HFFc6 (cell line): ENCODE data around the gene SERTAD1. TPM values are rescaled to one million over a fixed set of nuclear protein-coding genes. Genes with fewer than 3 reads are reported as not detected.

Experiments
- DNase-seq: peaks from one replicate; pipeline ENCODE4 v3.0.0-alpha.2; 2018
- H3K27ac Mint-ChIP-seq: 2 replicates; pipeline ENCODE4 v1.8.0; 2020; ENCODE audit warnings: mild to moderate bottlenecking, mixed read lengths
- H3K27me3 Mint-ChIP-seq: 2 replicates; pipeline ENCODE4 v1.8.0; 2021; ENCODE audit warnings: mild to moderate bottlenecking, moderate library complexity, mixed read lengths; ENCODE audit not compliant: insufficient read depth
- H3K36me3 Mint-ChIP-seq: 2 replicates; pipeline ENCODE4 v1.8.0; 2021; ENCODE audit warnings: low read depth, mixed read lengths
- H3K4me1 Mint-ChIP-seq: 2 replicates; pipeline ENCODE4 v1.8.0; 2020; ENCODE audit warnings: low read depth, mixed read lengths
- H3K4me3 Mint-ChIP-seq: 2 replicates; pipeline ENCODE4 v1.8.0; 2020; ENCODE audit warnings: mild to moderate bottlenecking, moderate library complexity, mixed read lengths
- H3K9me3 Mint-ChIP-seq: 2 replicates; pipeline ENCODE4 v1.8.0; 2020; ENCODE audit warnings: mild to moderate bottlenecking, mixed read lengths
- long read RNA-seq: library from polyadenylated mRNA; unstranded; transcript quantifications from one replicate; pipeline ENCODE4 v2.0.0, GENCODE V29; 2019
- total RNA-seq, 6 experiments: library from RNA; stranded (reverse); fragmentation: NEBNext Ultra II Directional; extraction: Animal tissue kit (Norgen Biotek cat#: 25700); gene quantifications; 2 replicates in 1 of 6; 3 replicates in 5 of 6; pipeline ENCODE4 v1.2.3, GENCODE V29; 2021
- TF ChIP-seq, protein P1 (sequence below): fragments of 200-600 bp; sonication (generic); IDR thresholded peaks from 2 replicates; pipeline ENCODE4 v1.5.0; 2021; ENCODE audit warnings: antibody characterized with exemption, mild to moderate bottlenecking

SERTAD1 gene
- 10 to 100 TPM; 18.5 to 25.4 (median 21.2) TPM for total RNA-seq
- long read RNA-seq, transcript SERTAD1-201 (2 exons, 2,114 nt) = major isoform, 103 of 107 reads
- long read RNA-seq, partial matches to known transcripts = 3 of 107 reads
- long read RNA-seq, other reads (novel, unspliced or antisense) = 1 of 107 reads

- Mint-ChIP-seq H3K27ac (peak within 1 kb of the TSS; percentile 97), H3K4me3 (peak within 1 kb of the TSS; percentile 98), H3K4me1 (peaks cover 25% of the 10 kb centered on the region), H3K9me3 (no peaks in the 10 kb centered on the region), H3K36me3 (peaks cover 15% of the 10 kb centered on the region), H3K27me3 (peaks cover 4% of the 10 kb centered on the region)
- TF ChIP-seq, protein P1, sequence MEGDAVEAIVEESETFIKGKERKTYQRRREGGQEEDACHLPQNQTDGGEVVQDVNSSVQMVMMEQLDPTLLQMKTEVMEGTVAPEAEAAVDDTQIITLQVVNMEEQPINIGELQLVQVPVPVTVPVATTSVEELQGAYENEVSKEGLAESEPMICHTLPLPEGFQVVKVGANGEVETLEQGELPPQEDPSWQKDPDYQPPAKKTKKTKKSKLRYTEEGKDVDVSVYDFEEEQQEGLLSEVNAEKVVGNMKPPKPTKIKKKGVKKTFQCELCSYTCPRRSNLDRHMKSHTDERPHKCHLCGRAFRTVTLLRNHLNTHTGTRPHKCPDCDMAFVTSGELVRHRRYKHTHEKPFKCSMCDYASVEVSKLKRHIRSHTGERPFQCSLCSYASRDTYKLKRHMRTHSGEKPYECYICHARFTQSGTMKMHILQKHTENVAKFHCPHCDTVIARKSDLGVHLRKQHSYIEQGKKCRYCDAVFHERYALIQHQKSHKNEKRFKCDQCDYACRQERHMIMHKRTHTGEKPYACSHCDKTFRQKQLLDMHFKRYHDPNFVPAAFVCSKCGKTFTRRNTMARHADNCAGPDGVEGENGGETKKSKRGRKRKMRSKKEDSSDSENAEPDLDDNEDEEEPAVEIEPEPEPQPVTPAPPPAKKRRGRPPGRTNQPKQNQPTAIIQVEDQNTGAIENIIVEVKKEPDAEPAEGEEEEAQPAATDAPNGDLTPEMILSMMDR = peak; percentile 89
- DNase-seq = peak; percentile 99
These were observed at the start of gene SERTAD1 for GRCh38 chr19:40425450-40426287. Gene SERTAD1, minus strand, starts transcription at chr19:40425992. Its CDS starts 2,446 bp downstream, at chr19:40423546.

DNA sequence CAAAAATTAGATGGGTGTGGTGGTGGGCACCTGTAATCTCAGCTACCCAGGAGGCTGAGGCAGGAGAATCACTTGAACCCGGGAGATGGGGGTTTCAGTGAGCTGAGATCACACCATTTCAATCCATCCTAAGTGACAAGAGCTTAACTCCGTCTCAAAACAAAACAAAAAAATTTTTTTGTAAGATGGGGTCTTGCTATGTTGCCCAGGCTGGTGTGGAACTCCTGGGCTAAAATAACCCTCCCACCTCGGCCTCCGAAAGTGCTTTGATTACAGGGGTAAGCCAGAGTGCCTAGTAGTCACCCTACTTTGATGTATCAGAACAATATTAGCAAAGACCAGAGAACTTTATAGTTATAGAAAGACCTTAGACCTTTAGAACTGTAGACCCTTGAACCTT lies 48.9 kb upstream of the SERTAD1 start:
- H3K4me1 Mint-ChIP-seq = no peaks in the 10 kb centered on the region
- H3K27ac Mint-ChIP-seq = no peak overlapping the region
- H3K4me3 Mint-ChIP-seq = no peak overlapping the region
- H3K36me3 Mint-ChIP-seq = no peaks in the 10 kb centered on the region
- H3K9me3 Mint-ChIP-seq = no peaks in the 10 kb centered on the region
- TF ChIP-seq, protein P1 = no peak
- DNase-seq = no peak
- peaks cover 6% of the 10 kb centered on the region for H3K27me3 Mint-ChIP-seq

DNA sequence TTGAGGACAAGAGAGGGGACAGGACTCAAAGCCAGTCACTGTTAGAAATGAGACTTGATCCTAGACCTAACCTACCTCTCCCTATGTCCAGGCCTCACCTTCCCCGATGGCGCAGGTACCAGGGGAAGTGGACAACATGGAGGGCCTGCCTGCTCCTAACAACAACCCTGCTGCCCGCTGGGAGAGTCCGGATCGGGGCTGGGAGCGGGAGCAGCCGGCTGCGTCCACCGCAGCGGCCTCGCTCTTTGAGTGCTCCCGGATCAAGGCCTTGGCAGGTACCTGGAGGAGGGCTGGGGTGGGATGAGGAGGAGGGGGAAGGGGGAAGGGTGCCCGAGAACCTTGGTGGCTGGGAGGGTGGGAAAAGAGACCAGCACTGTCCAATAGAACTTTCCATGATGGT lies 46.7 kb upstream of the SERTAD1 start:
- peaks cover 13% of the 10 kb centered on the region for H3K27me3 Mint-ChIP-seq
- no peaks in the 10 kb centered on the region for H3K9me3 Mint-ChIP-seq
- TF ChIP-seq, protein P1 = no peak
- no peaks in the 10 kb centered on the region for H3K4me1 Mint-ChIP-seq
- no peaks in the 10 kb centered on the region for H3K36me3 Mint-ChIP-seq
- H3K27ac Mint-ChIP-seq = no peak overlapping the region
- no peak overlapping the region for H3K4me3 Mint-ChIP-seq
- no peak for DNase-seq

- H3K9me3 Mint-ChIP-seq = no peaks in the 10 kb centered on the region
- no peak overlapping the region for H3K4me3 Mint-ChIP-seq
- peaks cover 7% of the 10 kb centered on the region for H3K4me1 Mint-ChIP-seq
These were observed 45.3 kb upstream of the SERTAD1 start for GRCh38 chr19:40471111-40471510.

DNA sequence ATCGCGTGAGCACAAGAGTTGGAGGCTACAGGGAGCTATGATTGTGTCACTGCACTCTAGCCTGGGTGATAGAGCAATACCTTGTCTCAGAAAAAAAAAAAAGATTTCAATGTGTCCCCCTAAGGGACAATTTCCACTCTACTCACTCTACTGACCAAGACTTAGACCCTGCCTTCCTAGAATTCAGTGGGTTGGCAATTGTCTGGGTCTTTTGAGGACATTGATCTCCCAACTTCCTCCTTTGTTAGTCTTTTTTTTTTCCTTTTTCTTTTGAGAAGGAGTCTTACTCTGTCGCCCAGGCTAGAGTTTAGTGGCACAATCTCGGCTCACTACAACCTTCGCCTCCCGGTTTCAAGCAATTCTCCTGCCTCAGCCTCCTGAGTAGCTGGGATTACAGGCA lies 43.2 kb upstream of the SERTAD1 start:
- peaks cover 13% of the 10 kb centered on the region for H3K27me3 Mint-ChIP-seq
- H3K4me3 Mint-ChIP-seq = no peak overlapping the region
- peaks cover 5% of the 10 kb centered on the region; the same call in 1 of the 2 replicates for H3K36me3 Mint-ChIP-seq
- TF ChIP-seq, protein P1 = no peak
- no peaks in the 10 kb centered on the region for H3K9me3 Mint-ChIP-seq
- H3K4me1 Mint-ChIP-seq = peaks cover 24% of the 10 kb centered on the region
- no peak for DNase-seq
- H3K27ac Mint-ChIP-seq = no peak overlapping the region

More at GRCh38 chr19:40471111-40471510, 45.3 kb upstream of the SERTAD1 start:
- Mint-ChIP-seq H3K27ac (no peak overlapping the region), H3K36me3 (peaks cover 5% of the 10 kb centered on the region; the same call in 1 of the 2 replicates), H3K27me3 (peaks cover 12% of the 10 kb centered on the region)
- TF ChIP-seq, protein P1 = no peak
- DNase-seq = no peak
